Endothelial cell of hepatic sinusoid (primary cell): ENCODE measurements around the gene NAIF1.

ENCODE experiments used
- in situ Hi-C: cut with HindIII; loops from 2 replicates; pipeline ENCODE4 v1.10.0; 2017; ENCODE audit warnings: low sequenced_read_pairs

The NAIF1 gene

GRCh38 chr9:128088253-128088945 lies 21.3 kb upstream of the NAIF1 start:
- in situ Hi-C loops: no loop called here

- in situ Hi-C loops: no loop called here
Observed at GRCh38 chr9:128087262-128087661, 20.1 kb upstream of the NAIF1 start.

DNA sequence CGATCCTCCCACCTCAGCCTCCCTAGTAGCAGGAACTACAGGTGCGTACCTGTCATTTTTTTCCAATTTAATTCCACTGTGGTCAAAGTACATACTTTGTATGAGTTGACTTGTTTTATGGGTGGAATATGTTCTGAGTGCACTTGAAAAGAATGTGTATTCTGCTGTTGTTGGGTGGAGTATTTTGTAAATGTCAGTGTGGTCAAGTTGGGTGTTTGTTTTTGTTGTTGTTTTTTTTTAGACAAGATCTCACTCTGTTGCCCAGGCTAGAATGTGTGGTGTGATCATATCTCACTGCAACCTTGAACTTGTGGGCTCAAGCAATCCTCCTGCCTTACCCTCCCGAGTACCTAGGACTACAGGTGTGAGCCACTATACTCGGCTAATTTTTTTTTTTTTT lies 18.8 kb upstream of the NAIF1 start:
- in situ Hi-C loops: no loop called here

DNA sequence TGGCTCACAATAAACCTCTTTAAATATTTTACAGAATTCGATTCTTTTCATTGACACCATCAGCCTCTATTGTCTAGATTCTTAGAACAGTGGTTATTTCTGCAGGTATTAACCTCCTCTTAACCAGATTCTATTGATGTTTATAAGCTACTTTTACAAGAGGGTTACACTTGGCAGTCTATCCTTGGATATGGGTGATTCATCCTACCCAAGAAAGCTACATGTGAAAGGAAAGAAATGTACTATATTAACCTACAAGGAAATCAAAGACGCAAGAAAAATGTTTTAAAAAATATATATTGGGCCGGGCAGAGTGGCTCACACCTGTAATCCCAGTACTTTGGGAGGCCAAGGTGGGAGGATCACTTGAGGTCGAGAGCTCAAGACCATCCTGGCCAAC lies 17.6 kb upstream of the NAIF1 start:
- in situ Hi-C loops: no loop called here

GRCh38 chr9:128082151-128082550 lies 15.0 kb upstream of the NAIF1 start:
- in situ Hi-C loops: no loop called here

- in situ Hi-C loops: no loop called here
Observed at GRCh38 chr9:128081056-128081455, 13.9 kb upstream of the NAIF1 start.

GRCh38 chr9:128080206-128080605 lies 13.1 kb upstream of the NAIF1 start:
- in situ Hi-C loops: no loop called here

DNA sequence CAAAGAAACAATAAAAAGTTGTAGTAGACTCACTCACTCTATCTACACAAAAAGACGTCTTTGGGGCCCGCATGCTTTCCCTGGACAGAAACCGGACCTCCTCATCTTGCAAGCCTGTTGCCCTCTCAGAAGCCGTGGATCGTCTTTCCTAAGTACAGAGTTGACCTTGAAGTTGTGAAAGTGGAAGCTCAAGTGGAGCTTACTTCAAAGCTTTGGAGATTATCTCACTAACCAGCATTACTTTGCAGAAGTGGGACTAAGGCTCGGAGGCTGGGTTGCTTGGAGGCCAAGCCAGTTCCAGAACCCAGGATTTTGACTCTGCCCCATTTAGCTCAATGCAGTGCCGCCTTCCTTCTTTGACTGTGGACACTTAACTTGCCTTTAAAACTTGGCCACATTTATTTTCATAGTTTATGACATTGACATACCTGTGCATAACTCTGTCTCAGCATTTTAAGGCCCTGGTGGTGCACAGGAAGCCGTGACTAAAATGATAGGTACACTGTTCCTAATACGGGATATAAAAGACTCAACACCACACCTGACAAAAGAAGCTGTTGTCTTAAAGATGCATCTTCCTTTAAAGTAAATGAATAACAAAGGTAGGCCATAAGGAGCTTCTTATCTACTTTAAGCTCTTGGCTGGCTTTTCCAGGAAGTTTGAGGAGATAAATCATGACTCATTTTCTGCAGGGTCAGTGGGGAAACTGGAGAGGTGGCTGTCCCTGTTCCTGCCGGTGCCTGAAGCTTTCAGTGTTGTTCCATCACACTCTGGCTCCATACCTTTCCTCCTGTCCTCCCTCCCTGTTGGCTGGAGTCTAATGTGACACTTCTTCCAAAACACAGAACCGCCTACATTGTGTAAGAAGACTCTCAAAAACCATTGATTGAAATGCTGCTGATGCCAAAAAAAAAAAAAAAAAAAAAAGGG lies 11.6 kb upstream of the NAIF1 start:
- in situ Hi-C loops: loop anchor here (5.0 to 10.0 kb wide), 2 partner anchors 96 to 146 kb away; partner anchors contain the start of gene EEIG1

GRCh38 chr9:128077847-128078503 lies 10.9 kb upstream of the NAIF1 start:
- in situ Hi-C loops: loop anchor here (5.0 to 10.0 kb wide), 2 partner anchors 96 to 147 kb away; partner anchors contain the start of gene EEIG1

DNA sequence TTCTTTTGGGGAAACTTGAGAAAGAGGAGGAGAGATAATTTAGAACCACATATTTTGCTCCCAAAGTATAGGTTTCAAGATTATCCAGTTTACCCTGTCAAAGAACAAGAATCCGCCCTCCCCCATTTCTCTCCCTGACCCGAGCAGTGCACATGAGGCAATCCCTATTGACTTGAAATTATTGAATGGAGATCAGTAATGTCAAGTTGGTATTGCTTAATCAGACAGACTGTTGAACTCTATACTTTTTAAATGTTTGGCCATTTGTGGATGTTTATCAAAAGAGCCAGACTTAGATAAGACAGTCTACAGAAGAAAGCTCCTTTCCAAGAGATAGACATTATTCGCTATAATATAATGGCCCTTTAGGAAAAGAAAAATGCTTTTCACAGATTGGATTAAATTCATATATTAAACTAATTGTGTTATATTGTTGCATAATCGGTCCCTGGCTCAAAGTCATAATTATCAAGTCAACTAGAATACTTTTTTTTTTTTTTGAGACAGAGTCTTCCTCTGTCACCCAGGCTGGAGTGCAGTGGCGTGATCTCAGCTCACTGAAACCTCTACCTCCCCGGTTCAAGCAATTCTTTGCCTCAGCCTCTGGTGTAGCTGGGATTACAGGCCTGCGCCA lies 6.2 kb upstream of the NAIF1 start:
- in situ Hi-C loops: loop anchor here (10.0 kb wide), 1 partner anchor 151 kb away; no protein-coding TSS in a partner anchor

DNA sequence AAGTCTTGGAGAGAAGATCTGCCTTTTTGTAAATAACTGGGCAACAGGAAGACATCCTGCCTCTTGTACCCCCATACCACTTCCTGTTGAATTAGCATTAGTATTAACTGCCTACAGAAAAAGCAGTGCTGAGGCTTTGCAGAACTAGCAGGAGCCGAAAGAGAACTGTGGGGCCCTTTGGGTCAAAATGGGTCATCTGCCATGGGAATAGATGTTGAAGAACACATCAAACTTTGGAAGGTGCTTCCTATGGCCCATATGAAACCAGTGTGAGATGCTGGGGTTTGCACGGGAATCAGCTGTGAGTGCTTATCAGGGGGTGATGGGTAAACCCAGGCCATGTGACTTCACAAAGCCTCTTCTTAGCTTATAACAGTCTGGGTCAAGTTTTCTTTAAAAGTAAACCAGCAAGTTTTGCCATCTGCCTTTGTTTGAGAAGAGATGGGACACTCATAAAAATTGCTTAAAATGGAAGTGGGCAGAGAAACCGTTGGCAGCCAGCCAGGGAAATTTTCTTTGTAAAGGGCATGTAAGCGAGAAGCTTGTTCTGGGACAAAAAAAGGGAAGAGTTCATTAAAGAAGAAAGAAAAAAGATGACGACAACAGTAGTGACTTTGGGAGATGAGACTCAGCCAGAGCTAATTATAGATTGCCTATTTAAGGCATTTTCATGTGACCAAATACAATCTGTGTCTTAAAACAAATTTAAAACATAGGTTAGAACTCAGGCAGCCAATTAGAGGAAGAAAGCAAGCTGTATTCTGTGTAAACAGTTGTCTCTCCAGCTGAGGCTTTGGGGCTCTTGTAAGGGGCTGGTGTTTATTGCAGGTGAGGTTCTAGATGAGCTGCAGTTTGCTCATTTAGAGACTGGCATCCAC lies 5.3 kb upstream of the NAIF1 start:
- in situ Hi-C loops: loop anchor here (10.0 kb wide), 1 partner anchor 152 kb away; no protein-coding TSS in a partner anchor

DNA sequence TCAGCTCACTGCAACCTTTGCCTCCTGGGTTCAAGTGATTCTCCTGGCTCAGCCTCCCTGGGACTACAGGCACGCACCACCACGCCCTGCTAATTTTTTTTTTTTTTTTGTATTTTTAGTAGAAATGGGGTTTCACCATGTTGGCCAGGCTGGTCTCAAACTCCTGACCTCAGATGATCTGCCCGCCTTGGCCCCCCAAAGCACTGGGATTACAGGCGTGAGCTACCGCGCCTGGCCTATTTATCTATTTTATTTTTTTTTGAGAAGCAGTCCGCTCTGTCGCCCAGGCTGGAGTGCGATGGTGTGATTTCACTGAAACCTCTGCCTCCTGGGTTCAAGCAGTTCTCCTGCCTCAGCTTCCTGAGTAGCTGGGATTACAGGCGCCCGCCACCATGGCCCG lies 4.4 kb upstream of the NAIF1 start:
- in situ Hi-C loops: loop anchor here (10.0 kb wide), 1 partner anchor 153 kb away; no protein-coding TSS in a partner anchor

- in situ Hi-C loops: loop anchor here (10.0 kb wide), 1 partner anchor 154 kb away; no protein-coding TSS in a partner anchor
Observed at GRCh38 chr9:128070874-128071273, 3.8 kb upstream of the NAIF1 start.

- in situ Hi-C loops: no loop called here
Observed at GRCh38 chr9:128068386-128069205, 1.5 kb upstream of the NAIF1 start.

- in situ Hi-C loops: no loop called here
Observed at GRCh38 chr9:128067645-128068385, 695 bp upstream of the NAIF1 start, which contains the start of gene SLC25A25. Gene SLC25A25 (plus strand): TSS chr9:128068232. CDS start chr9:128068320, 88 bp downstream.

DNA sequence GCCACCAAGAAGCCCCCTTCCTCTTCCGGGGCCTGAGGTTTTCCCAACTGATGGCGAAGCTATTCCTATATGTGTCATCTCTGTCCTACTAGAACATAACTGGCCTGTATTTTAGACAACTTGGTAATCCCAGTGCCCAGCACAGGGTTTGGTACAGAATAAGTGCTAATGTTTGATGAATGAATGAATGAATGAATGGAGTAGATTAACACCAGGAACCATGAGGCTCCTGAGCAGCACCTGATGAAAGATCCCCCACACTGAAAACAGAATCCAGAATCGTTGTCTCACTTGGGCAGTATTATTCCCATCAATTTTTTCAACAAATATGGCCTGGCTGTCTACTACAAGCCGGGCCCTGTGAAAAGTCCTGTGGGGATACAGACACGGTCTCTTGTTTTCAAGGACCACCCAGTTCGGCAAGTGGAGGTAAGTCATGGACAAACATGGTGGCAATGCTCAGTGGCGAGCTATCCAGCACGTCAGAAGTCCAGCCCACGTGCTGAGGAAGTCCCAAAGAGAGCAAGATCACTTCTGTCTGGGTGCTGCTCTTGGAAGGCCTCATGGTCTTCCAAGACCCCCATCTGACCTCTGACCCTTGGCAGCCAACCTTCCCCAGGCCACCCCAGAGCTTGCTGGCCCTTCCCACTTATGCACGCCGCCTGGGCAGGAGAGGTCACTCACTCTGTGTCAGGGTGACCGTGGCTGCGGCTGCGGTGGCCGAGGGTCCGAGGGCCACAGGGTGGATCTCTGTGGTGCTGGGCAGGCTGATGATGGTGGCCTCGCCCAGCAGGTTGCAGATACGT lies 1.0 kb downstream of the NAIF1 start:
- in situ Hi-C loops: no loop called here
